ENCODE results near the gene HNRNPA2B1.
"Not testable (repeated sequence)": the region's sequence is repeated elsewhere in the genome, so short reads cannot be mapped to it uniquely, and the experiment has no call there.

HNRNPA2B1 gene

GRCh38 chr7:26166684-26167266, 33.8 kb downstream of the HNRNPA2B1 start:
- no peak for DNase-seq (ENCODE audit: low read depth in 3 of 3)

GRCh38 chr7:26165950-26166683, 34.4 kb downstream of the HNRNPA2B1 start:
- no peak for DNase-seq (ENCODE audit: low read depth in 3 of 3)

DNA sequence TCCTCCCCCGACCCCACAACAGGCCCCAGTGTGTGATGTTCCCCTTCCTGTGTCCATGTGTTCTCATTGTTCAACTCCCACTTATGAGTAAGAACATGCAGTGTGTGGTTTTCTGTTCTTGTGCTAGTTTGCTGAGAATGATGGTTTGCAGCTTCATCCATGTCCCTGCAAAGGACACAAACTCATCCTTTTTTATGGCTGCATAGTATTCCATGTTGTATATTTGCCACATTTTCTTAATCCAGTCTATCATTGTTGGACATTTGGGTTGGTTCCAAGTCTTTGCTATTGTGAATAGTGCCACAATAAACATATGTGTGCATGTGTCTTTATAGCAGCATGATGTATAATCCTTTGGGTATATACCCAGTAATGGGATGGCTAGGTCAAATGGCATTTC, 36.7 kb downstream of the HNRNPA2B1 start:
- not testable (repeated sequence) for DNase-seq (ENCODE audit: low read depth in 3 of 3)

DNA sequence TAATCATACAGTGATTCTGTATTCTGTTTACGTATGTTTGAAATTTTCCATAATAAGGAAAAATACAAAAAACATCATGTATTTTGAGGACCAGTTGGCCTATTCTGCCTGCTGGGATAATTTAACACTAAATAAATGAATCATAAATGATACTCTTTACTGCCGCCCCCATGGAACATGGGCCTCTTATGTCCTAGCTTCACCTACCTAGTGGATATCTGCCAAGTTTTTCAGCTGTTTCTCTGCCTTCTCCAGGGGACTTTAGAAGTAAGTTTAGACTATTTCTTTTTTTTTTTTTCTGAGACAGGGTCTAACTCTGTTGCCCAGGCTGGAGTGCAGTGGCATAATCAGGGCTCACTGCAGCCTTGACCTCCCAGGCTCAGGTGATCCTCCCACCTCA, 38.1 kb downstream of the HNRNPA2B1 start:
- no peak for DNase-seq (ENCODE audit: low read depth in 3 of 3)

DNA sequence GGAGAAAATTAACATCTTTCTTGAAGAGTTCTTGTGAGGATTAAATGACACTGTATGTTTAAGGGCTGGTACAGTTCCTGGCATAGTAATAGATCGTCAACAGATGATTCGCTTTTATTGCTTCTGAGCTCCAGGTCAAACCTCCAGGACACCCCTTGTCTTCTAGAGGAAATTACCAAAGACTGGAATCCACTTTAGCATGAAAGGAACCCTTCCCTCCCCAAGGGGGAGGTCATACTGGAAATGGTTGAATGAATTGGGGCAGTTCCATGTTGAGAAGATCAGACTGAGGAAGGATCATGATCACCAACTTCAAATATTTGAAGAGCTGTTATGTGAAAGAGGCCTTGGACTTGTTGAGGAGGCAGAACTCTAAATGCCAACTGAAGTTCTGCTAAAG, 39.6 kb downstream of the HNRNPA2B1 start:
- no peak for DNase-seq (ENCODE audit: low read depth in 3 of 3)

- DNase-seq (ENCODE audit: low read depth in 3 of 3), result no peak
These were observed 41.3 kb downstream of the HNRNPA2B1 start for GRCh38 chr7:26159243-26159642.

DNA sequence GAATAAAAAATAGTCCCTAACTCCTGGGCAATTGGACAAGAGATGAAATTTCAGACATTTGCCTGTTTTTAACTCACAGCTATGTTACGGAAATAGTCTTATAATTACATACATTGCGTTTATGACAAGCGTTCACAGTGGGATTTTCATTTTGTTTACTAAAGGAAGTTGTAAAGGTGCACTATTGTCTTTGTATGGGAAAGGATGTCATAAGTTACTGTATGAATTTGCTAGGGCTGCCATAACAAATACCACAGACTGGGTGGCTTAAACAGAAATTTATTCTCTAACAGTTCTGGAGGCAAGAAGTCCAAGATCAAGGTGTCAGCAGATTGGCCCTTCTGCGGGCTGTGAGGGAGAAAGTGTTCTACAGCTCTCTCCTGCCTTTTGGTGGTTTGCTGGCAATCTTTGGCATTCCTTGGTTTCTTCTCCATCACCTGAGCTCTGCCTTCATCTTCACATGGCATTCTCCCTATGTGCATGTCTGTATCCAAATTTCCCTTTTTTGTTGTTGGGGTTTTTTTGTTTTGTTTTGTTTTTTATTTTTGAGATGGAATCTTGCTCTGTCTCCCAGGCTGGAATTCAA, 42.9 kb downstream of the HNRNPA2B1 start:
- no peak for DNase-seq (ENCODE audit: low read depth in 3 of 3)

- DNase-seq (ENCODE audit: low read depth in 3 of 3), result peak in 1 of 3 donors; percentile 30
These were observed 43.8 kb downstream of the HNRNPA2B1 start for GRCh38 chr7:26156451-26157420.

DNA sequence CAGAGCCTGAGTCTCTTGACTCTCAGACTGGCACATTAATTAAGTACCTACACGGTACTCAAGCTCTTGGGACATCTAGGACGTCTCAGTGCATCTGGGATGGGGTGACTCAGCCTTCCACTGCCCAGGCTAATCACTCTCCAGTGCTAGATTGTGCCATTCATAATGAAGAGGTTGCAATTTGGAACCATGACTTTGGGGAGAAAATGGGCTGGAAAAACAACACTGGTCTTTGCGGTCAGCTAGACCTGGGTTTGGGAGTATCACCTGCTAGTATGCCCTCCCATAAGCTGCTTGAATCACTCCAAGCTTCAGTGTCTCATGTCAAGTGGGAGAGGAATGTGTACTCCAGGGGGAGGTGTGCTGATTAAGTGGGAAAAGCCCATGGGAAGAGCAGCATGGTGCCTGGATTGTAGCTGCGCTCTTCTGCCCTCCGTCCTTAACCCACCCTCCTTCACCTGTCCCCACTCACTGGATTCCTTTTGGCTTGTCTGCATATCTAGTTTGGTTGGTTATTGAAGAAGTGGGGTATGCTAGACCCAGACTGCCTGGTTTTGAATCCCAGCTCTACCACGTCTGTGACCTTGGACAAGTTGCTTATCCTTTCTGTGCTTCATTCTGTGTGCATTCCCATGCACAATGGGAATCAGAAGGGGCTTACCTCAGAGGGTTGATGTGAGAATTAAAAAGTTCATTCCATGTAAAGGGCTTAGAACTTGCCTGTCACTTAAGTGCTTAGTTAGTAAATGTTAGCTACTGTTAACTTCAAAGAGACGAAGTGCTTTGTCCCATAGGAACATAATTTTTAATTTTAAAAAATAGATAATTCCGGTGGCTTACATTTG, 44.8 kb downstream of the HNRNPA2B1 start:
- DNase-seq (ENCODE audit: low read depth in 3 of 3), result no peak

- DNase-seq (ENCODE audit: low read depth in 3 of 3), result peak in 1 of 3 donors; percentile 25
These were observed 46.4 kb downstream of the HNRNPA2B1 start for GRCh38 chr7:26153823-26154783.

DNA sequence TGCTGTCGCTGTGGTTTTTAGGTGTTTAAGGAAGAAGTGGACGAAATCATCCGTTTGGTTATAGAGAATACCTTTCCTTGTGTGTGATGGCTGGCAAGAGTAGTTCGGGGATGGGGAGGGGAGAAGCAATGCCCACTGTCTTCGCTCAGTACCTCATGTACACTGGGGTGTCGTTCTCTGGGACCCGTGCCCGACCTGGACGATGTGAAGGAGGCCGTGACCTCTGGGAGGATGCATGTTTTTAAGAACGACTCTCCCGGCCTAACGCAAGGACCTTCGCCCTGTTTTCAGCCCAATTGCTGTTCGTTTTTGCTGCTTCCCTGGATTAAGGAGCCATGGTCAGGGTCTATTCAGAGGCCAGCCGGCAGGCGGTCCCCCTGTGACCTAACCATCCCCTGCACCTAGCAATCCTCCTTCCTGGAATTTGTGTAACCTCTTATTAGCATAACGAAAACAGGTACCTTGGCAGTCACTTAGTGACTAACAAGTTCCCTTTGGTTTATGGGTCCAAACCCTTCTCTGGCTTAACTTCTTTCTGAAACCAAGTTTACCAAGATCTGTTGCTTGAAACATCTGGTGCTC, 47.2 kb downstream of the HNRNPA2B1 start:
- peak in 1 of 3 donors; percentile 28 for DNase-seq (ENCODE audit: low read depth in 3 of 3)

GRCh38 chr7:26152782-26153240, 47.7 kb downstream of the HNRNPA2B1 start:
- DNase-seq (ENCODE audit: low read depth in 3 of 3), result not testable (repeated sequence)

GRCh38 chr7:26151953-26152781, 48.4 kb downstream of the HNRNPA2B1 start, which contains the start of gene NFE2L3:
NFE2L3 (plus strand) TSS chr7:26152198; CDS start chr7:26152499, 301 bp downstream.
- peak; percentile 64 to 80 (median 73) for DNase-seq (ENCODE audit: low read depth in 3 of 3)

- no peak for DNase-seq (ENCODE audit: low read depth in 3 of 3)
These were observed 48.9 kb downstream of the HNRNPA2B1 start for GRCh38 chr7:26151650-26151952.

- no peak for DNase-seq (ENCODE audit: low read depth in 3 of 3)
These were observed 49.5 kb downstream of the HNRNPA2B1 start for GRCh38 chr7:26151096-26151495.

- DNase-seq (ENCODE audit: low read depth in 3 of 3), result no peak
These were observed 51.1 kb downstream of the HNRNPA2B1 start for GRCh38 chr7:26149391-26149977.

- not testable (repeated sequence) for DNase-seq (ENCODE audit: low read depth in 3 of 3)
These were observed 52.2 kb downstream of the HNRNPA2B1 start for GRCh38 chr7:26148307-26148700.

All from stimulated activated CD4-positive, alpha-beta T cell treated with anti-CD3 and anti-CD28 coated beads, TNF-alpha, amount 100 ng/mL, for 48 hours (primary cell).